HG03039 (cell line): ENCODE data around the gene MR1.
A peak's percentile ranks its signal among the peaks of the same experiment; 100 is the strongest.

Experiments used
- ATAC-seq: cut with Tn5 transposase; IDR thresholded peaks from one replicate; pipeline ENCODE4 v1.9.1; 2021; ENCODE audit warnings: mild to moderate bottlenecking, moderate library complexity; ENCODE audit not compliant: unreplicated experiment

MR1 gene

GRCh38 chr1:181062836-181063428 lies 29.1 kb downstream of the MR1 start:
- peak; percentile 55 for ATAC-seq

DNA sequence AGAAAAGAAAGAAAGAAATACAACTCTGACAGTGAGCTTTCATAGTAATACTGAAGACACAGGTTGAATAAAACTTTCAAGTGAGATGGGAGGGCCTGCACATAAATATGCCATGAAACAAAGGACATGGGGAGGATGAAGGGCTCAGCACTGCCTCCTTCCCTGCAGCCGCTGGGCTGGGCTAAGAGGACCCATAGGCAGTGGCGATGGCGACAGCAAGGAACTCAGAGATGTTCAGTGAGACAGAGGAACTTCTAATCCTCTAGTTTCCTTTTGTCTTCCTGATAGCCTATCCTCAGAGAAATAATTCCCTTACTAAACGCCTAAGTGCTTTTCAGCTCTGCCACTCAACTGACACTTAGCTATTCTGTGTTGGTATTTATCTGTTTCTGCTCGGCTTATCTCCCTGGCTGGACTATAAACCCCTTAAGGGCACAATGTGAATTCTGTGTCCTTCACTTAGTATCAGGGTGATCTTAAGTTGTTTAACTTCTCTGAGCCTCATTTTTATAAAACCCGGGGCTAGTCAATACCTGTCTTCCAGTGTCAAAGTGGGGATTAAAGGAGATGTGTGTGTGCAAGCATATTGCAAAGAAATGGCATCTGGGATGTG lies 30.3 kb downstream of the MR1 start:
- no peak for ATAC-seq

DNA sequence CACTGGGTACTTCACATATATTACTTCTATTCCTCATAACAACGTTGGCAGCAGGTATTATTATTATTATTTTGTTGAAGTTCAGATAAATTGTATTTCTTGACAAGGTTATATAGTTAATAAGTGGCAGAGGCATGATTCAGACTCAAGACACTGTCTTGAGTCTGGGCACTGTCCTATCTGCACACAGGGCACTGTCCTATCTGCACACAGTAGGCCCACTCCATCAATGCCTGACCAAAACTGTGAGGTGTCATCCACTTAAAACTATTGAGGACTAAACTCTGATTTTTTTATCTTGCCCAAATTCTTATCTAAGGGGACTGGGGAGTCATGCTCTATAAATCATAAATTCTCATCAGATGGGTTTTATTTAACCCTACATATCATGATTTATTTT lies 30.9 kb downstream of the MR1 start:
- no peak for ATAC-seq

DNA sequence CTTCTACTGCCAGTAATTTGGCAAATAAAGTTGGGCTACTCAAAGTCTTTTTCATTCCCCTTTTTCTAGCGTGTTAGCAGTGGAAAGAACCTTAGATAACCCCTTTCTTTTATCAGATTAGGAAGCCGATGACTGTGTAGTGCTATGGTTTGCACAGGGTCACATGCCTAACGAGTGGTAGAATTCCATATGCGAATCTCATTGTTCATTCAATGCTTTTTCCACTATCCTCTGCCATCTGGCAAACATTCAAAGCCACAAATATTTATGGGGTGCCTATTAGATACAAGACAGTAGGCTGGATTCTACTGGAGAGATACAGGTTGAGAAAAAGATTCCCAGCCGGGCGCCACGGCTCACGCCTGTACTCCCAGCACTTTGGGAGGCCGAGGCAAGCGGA lies 39.9 kb downstream of the MR1 start:
- ATAC-seq, result no peak

DNA sequence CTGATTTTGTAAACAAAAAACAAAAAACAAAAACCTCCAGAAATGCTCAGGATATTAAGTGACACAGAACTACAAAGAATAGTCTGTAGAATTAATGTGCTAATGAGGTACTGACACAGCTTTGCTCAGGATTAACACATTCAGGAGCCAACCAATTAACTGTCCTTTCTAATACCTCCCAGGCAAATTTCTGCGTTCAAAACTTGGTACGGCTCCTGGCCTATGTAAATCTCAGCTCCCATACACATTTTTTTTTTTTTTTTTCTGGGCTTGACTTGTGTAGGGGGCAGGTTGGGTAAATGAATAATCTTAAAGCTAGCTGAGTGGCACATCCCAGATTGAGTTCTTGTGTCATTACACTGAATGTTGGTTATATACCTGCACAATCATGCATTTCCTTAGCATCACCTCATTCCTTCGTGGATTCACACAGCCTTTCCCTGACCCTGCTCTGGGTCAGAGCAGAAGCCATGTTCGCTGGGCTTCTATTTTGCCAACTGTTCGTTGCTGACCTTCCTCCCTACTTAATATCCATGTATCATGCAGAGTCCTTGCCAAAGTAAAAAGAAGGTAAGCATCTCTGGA lies 42.1 kb downstream of the MR1 start:
- no peak for ATAC-seq

- no peak for ATAC-seq
These were observed 43.1 kb downstream of the MR1 start for GRCh38 chr1:181076852-181077251.

GRCh38 chr1:181077576-181078242 lies 43.9 kb downstream of the MR1 start:
- ATAC-seq, result no peak

DNA sequence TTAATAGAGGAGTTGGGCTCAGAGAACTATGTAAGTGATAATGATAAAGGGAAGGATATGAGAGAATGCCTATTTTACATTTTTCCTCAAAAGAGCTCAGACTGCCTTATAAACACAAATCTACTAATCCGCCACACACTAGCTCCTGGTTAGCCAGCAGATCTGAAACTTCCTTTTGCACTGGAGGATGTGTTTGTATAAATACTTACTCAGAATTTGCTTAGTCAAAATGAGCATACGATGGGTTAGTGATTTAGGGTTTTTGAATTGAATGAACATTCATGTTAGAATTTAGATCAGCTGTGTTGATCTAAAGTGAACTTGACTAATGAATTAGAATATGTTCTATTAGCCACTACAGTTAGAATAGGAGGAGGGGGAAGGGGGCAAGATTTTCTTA lies 45.6 kb downstream of the MR1 start:
- ATAC-seq, result no peak

DNA sequence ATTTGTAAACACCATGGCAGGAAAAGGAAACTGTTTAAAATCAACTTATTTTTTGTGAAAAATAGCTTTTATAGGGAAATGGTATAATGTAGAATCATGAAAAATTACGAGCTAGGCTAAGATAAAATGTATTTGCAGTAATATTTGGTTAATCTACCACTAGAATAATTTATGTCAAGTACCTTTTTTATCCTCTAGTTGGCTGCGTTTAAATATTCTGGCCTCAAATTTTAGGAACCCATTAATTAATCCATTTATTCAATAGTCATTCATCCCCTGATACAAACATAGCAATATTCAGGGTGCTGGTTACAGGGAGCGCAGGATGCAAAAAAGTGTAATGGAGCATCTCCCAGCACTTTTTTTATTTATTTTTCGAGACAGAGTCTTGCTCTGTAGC lies 46.1 kb downstream of the MR1 start:
- no peak for ATAC-seq

GRCh38 chr1:181080556-181080955 lies 46.8 kb downstream of the MR1 start:
- ATAC-seq, result no peak

GRCh38 chr1:181081395-181081794 lies 47.6 kb downstream of the MR1 start:
- no peak for ATAC-seq

GRCh38 chr1:181083842-181084605 lies 50.2 kb downstream of the MR1 start:
- no peak for ATAC-seq

- ATAC-seq, result no peak
These were observed 50.8 kb downstream of the MR1 start for GRCh38 chr1:181084606-181084969.

- ATAC-seq, result no peak
These were observed 52.3 kb downstream of the MR1 start for GRCh38 chr1:181086091-181086490.

- no peak for ATAC-seq
These were observed 53.1 kb downstream of the MR1 start for GRCh38 chr1:181086926-181087325.

- ATAC-seq, result no peak
These were observed 53.7 kb downstream of the MR1 start for GRCh38 chr1:181087400-181087901.

DNA sequence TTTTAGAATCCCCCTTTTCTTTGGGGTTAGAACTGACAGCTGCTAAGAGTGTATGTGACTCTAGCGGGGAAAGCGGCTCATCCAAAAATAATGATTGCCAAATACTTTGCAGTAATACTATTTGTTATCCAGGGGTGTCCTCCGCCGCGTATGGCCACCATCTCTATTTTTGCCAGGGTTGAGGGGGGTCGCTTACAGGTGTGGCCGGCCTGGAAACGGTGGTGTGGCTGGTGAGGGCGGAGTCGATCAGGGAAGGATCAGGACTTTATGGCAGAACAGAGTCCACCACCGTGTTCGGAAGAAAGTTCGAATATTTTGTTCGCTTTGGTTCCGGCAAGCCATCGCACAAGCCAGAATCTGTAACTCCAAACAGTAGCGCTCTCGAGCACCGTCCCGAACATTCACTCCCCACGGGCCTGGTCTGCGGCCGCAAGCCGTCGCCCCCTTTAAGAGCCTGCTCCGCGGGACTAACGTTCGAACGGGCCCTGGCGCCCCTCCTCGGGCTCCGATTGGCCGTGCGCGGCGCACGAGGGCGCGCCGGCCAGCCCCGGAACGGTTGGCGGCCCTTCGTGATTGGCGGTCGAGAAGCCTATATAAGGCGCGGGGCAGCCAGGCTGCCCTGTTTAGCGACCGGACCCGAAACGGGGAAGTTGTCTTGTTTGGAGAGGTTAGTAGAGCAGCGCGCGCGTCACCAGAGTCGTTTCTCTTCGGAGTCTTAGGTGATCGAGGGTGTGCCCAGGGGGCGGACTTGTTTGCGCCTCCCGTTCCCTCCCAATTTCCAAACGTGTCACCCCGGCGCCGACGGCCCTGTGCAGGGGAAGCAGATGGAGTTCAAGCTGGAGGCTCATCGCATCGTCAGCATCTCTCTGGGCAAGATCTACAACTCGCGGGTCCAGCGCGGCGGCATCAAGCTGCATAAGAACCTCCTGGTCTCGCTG lies 54.6 kb downstream of the MR1 start, which contains the start of gene IER5:
Gene IER5 (plus strand): TSS at position 622 of the 938 bp plus-strand sequence. CDS start 203 bp downstream, at position 825.
- ATAC-seq, result peak; percentile 68

GRCh38 chr1:181089017-181089675 lies 55.4 kb downstream of the MR1 start:
- peak; percentile 5 for ATAC-seq
